Transverse colon (tissue), 4 donors: ENCODE results near the gene RHOT2. TPM values are rescaled to one million over a fixed set of nuclear protein-coding genes. Genes with fewer than 3 reads are reported as not detected.
A peak's percentile ranks its signal among the peaks of the same experiment; 100 is the strongest.

Experiments
- DNase-seq: peaks from one replicate; pipeline ENCODE4 v3.0.0-alpha.2; 2019
- H3K27ac ChIP-seq, 4 donors: fragments of 200-600 bp; sonication (generic); 2 replicates each; pipeline ENCODE4 v1.5.1; 2016 to 2018; ENCODE audit warnings: inconsistent platforms in 4 of 4
- H3K27me3 ChIP-seq: fragments of 200-600 bp; sonication (generic); 2 replicates; pipeline ENCODE4 v1.5.1; 2017; ENCODE audit warnings: inconsistent platforms
- H3K36me3 ChIP-seq, 4 donors: fragments of 200-600 bp; sonication (generic); 2 replicates each; pipeline ENCODE4 v1.5.1; 2017 to 2019; ENCODE audit warnings: inconsistent platforms in 4 of 4
- H3K4me1 ChIP-seq, 4 donors: fragments of 200-600 bp; sonication (generic); 2 replicates each; pipeline ENCODE4 v1.5.1; 2017 to 2020; ENCODE audit warnings: inconsistent platforms in 4 of 4
- H3K4me3 ChIP-seq, 4 donors: fragments of 200-600 bp; sonication (generic); 1 replicate in 1 of 4; 2 replicates in 3 of 4; pipeline versions ENCODE4 v1.5.1 to v1.6.1; 2017 to 2019; ENCODE audit warnings: inconsistent platforms in 4 of 4
- H3K9me3 ChIP-seq, 2 donors: fragments of 200-600 bp; sonication (generic); 2 replicates each; pipeline ENCODE4 v1.5.1; 2017 to 2019; ENCODE audit warnings: inconsistent platforms in 2 of 2
- CTCF ChIP-seq, 5 experiments: fragments of 200-600 bp in 3 of 5; fragments of 450-650 bp in 2 of 5; sonication (generic) in 3 of 5; IDR thresholded peaks; 1 replicate in 2 of 5; 2 replicates in 3 of 5; pipeline ENCODE4 v1.5.1; 2016 to 2017; ENCODE audit warnings: antibody characterized with exemption in 5 of 5, inconsistent platforms in 3 of 5, mild to moderate bottlenecking in 2 of 5, moderate library complexity in 1 of 5
- EP300 ChIP-seq: sonication (generic); formaldehyde crosslinking; IDR thresholded peaks from one replicate; pipeline ENCODE4 v1.6.1; 2017; ENCODE audit warnings: antibody characterized with exemption, low read depth
- POLR2A ChIP-seq: fragments of 450-650 bp; IDR thresholded peaks from one replicate; pipeline ENCODE4 v1.6.1; 2016; ENCODE audit warnings: antibody characterized with exemption, mild to moderate bottlenecking, moderate library complexity
- POLR2AphosphoS5 ChIP-seq, 3 donors: sonication (generic); formaldehyde crosslinking; IDR thresholded peaks; one replicate each; pipeline ENCODE4 v1.6.1; 2016; ENCODE audit warnings: antibody characterized with exemption in 3 of 3
- WGBS, 2 donors: methylation state at CpG; one replicate each; pipeline ENCODE4 v1.1.5; 2018; ENCODE audit warnings: low coverage in 1 of 2; 5-methylcytosine and 5-hydroxymethylcytosine counted together
- in situ Hi-C, 4 donors: fragments of 200-750 bp; cut with MboI; loops; one replicate each; pipeline versions ENCODE4 v1.15.0 to v1.15.1; 2017; ENCODE audit warnings: low sequenced_read_pairs in 3 of 4, low pct_ligation_motif_present in 1 of 4, low pct_unique_long_range_greater_than_20kb in 1 of 4
- intact Hi-C: fragments of 100-400 bp; cut with DNase I; formaldehyde crosslinking; loops from one replicate; pipeline ENCODE4 v1.15.1; 2023; ENCODE audit warnings: low total_unique reads
- total RNA-seq, 4 donors: library from RNA; depleted of rRNA; stranded (reverse); fragments of >200 nt; gene quantifications; one replicate each; pipeline ENCODE4 v1.1.0, GENCODE V29; 2016

The RHOT2 gene
- total RNA-seq, 4 donors from 2014 or later: 133 to 386 (median 259) TPM

- 95% methylated on average over 33 of the region's 35 CpGs; no CpG with 5 or more reads in 1 of the 2 donors for WGBS, 2 donors
- H3K36me3 ChIP-seq: no peaks in the 10 kb centered on the region
Observed at GRCh38 chr16:625977-626765, 41.8 kb upstream of the RHOT2 start.

GRCh38 chr16:626787-627453 lies 41.0 kb upstream of the RHOT2 start:
- DNase-seq: no peak
- in situ Hi-C loops (no loop called here), intact Hi-C loops (no loop called here)
- no peaks in the 10 kb centered on the region for H3K27me3 ChIP-seq
- no peaks in the 10 kb centered on the region for H3K36me3 ChIP-seq
- H3K4me3 ChIP-seq: no peak overlapping the region
- 90 to 94% methylated on average over 12 to 28 of the region's 29 CpGs for WGBS, 2 donors
- H3K4me1 ChIP-seq: peaks cover 0 to 16% (median 13%) of the 10 kb centered on the region in 4 donors
- no peaks in the 10 kb centered on the region for H3K9me3 ChIP-seq
- TF ChIP-seq POLR2AphosphoS5 (IDR thresholded peaks at IDR 0.05) (no peak), CTCF (IDR thresholded peaks at IDR 0.05) (no peak), EP300 (no peak), POLR2A (no peak)
- peak overlapping the region in 1 of 4 donors; percentile 39 for H3K27ac ChIP-seq

More at GRCh38 chr16:625977-626765, 41.8 kb upstream of the RHOT2 start:
- H3K27me3 ChIP-seq: no peaks in the 10 kb centered on the region
- DNase-seq: no peak
- intact Hi-C loops (no loop called here), in situ Hi-C loops (no loop called here)
- H3K9me3 ChIP-seq: no peaks in the 10 kb centered on the region
- H3K27ac ChIP-seq: peak overlapping the region in 1 of 4 donors; percentile 39
- TF ChIP-seq POLR2A: no peak
- no peak for TF ChIP-seq EP300
- no peak for TF ChIP-seq CTCF (IDR thresholded peaks at IDR 0.05)
- no peak for TF ChIP-seq POLR2AphosphoS5 (IDR thresholded peaks at IDR 0.05)
- no peak overlapping the region for H3K4me3 ChIP-seq
- H3K4me1 ChIP-seq: peaks cover 0 to 18% (median 13%) of the 10 kb centered on the region in 4 donors

GRCh38 chr16:627454-628239 lies 40.3 kb upstream of the RHOT2 start:
- H3K9me3 ChIP-seq: no peaks in the 10 kb centered on the region
- H3K27me3 ChIP-seq: no peaks in the 10 kb centered on the region
- H3K36me3 ChIP-seq: no peaks in the 10 kb centered on the region
- H3K4me1 ChIP-seq: peaks cover 0 to 14% (median 12%) of the 10 kb centered on the region in 4 donors
- in situ Hi-C loops (no loop called here), intact Hi-C loops (no loop called here)
- DNase-seq: no peak
- 86 to 93% methylated on average over 3 to 50 of the region's 50 CpGs for WGBS, 2 donors
- no peak for TF ChIP-seq POLR2A
- no peak for TF ChIP-seq CTCF (IDR thresholded peaks at IDR 0.05)
- no peak for TF ChIP-seq EP300
- TF ChIP-seq POLR2AphosphoS5 (IDR thresholded peaks at IDR 0.05): no peak
- H3K27ac ChIP-seq: peak overlapping the region in 1 of 4 donors; percentile 33
- no peak overlapping the region for H3K4me3 ChIP-seq
